Naive thymus-derived CD8-positive, alpha-beta T cell (primary cell): Measurements from ENCODE around the gene SERPINA12. TPM values are rescaled to one million over a fixed set of nuclear protein-coding genes. Genes with fewer than 3 reads are reported as not detected.
"Not testable (repeated sequence)": the region's sequence is repeated elsewhere in the genome, so short reads cannot be mapped to it uniquely, and the experiment has no call there.

ENCODE experiments used
- ATAC-seq, 2 donors: fragments of 150-1000 bp; cut with Tn5 transposase in 1 of 2; sonication (Bioruptor Pico), chemical (Tn5 transposase) in 1 of 2; 1 replicate in 1 of 2; 2 replicates in 1 of 2; pipeline ENCODE4 v1.10.0; 2021; ENCODE audit warnings: mild to moderate bottlenecking in 2 of 2, moderate library complexity in 2 of 2
- POLR2A ChIA-PET: fragments of 350-600 bp; sonication (Branson Sonifier 250); formaldehyde crosslinking; loops from one replicate; lab custom pipeline; 2021; ENCODE audit warnings: antibody characterized with exemption; lab: Charles Lee
- DNase-seq, 10 donors: peaks; one replicate each; pipeline versions ENCODE4 v3.0.0 to v3.0.0-alpha.2; 2020 to 2022
- H3K27ac Mint-ChIP-seq, 10 donors: one replicate each; pipeline ENCODE4 v1.8.0; 2020 to 2022; ENCODE audit warnings: mild to moderate bottlenecking in 10 of 10, mixed read lengths in 10 of 10, moderate library complexity in 4 of 10, inconsistent platforms in 1 of 10
- H3K27me3 Mint-ChIP-seq, 5 donors: one replicate each; pipeline ENCODE4 v1.8.0; 2021 to 2022; ENCODE audit warnings: mixed read lengths in 5 of 5
- H3K36me3 Mint-ChIP-seq, 3 donors: one replicate each; pipeline ENCODE4 v1.8.0; 2020 to 2022; ENCODE audit warnings: mixed read lengths in 3 of 3, mild to moderate bottlenecking in 2 of 3, inconsistent platforms in 1 of 3
- H3K4me1 Mint-ChIP-seq, 4 donors: one replicate each; pipeline ENCODE4 v1.8.0; 2021 to 2022; ENCODE audit warnings: mixed read lengths in 4 of 4
- H3K4me3 Mint-ChIP-seq, 10 donors: one replicate each; pipeline ENCODE4 v1.8.0; 2020 to 2022; ENCODE audit warnings: mild to moderate bottlenecking in 10 of 10, mixed read lengths in 10 of 10, moderate library complexity in 6 of 10, inconsistent platforms in 1 of 10
- H3K9me3 Mint-ChIP-seq, 9 donors: one replicate each; pipeline ENCODE4 v1.8.0; 2020 to 2022; ENCODE audit warnings: mixed read lengths in 9 of 9, mild to moderate bottlenecking in 3 of 9, inconsistent platforms in 1 of 9, moderate library complexity in 1 of 9
- polyA plus RNA-seq, 3 donors: library from polyadenylated mRNA; unstranded; fragments of 300-500 nt; fragmentation: Illumina TruSeq; gene quantifications; one replicate each; pipeline ENCODE4 v1.2.3, GENCODE V29; 2021
- total RNA-seq, 8 experiments: library from RNA in 2 of 8; stranded (reverse) in 2 of 8; gene quantifications; one replicate each; pipeline ENCODE4 v1.2.3 and lab custom pipeline; 2021 to 2026

The SERPINA12 gene
- total and polyA plus RNA-seq, 5 experiments from 2014 or later, result not detected

DNA sequence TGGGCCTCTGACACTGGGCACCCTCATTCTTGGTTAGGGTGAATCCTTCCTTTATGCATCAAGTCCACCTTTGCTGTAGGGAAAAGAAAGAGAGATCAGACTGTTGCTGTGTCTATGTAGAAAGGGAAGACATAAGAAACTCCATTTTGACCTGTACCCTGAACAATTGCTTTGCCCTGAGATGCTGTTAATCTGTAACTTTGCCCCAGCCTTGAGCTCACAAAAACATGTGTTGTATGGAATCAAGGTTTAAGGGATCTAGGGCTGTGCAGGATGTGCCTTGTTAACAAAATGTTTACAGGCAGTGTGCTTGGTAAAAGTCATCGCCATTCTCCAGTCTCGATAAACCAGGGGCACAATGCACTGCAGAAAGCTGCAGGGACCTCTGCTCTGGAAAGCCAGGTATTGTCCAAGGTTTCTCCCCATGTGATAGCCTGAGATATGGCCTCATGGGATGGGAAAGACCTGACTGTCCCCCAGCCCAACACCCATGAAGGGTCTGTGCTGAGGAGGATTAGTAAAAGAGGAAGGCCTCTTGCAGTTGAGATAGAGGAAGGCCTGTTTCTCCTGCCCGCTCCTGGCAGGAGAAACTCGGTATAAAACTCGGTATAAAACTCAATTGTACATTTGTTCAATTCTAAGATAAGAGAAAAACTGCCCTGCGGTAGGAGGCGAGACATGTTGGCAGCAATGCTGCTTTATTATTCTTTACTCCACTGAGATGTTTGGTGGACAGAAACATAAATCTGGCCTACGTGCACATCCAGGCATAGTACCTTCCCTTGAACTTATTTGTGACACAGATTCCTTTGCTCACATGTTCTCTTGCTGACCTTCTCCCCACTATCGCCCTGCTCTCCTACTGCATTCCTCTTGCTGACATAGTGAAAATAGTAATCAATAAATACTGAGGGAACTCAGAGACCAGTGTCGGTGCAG, 26.9 kb downstream of the SERPINA12 start:
- DNase-seq, POLR2A ChIA-PET, H3K27ac Mint-ChIP-seq, H3K4me1 Mint-ChIP-seq, ATAC-seq, H3K4me3 Mint-ChIP-seq: not testable (repeated sequence)
- peaks cover 0 to 32% (median 13%) of the 10 kb centered on the region in 9 donors for H3K9me3 Mint-ChIP-seq
- peaks cover 9 to 47% (median 24%) of the 10 kb centered on the region in 5 donors for H3K27me3 Mint-ChIP-seq
- H3K36me3 Mint-ChIP-seq, result peaks cover 0 to 19% (median 0%) of the 10 kb centered on the region in 3 donors

- Mint-ChIP-seq H3K9me3 (peaks cover 0 to 35% (median 15%) of the 10 kb centered on the region in 9 donors), H3K27ac (no peak overlapping the region), H3K36me3 (peaks cover 0 to 20% (median 0%) of the 10 kb centered on the region in 3 donors), H3K4me3 (no peak overlapping the region), H3K4me1 (peaks cover 0 to 4% (median 0%) of the 10 kb centered on the region in 4 donors), H3K27me3 (peaks cover 9 to 39% (median 25%) of the 10 kb centered on the region in 5 donors)
- DNase-seq (no peak), ATAC-seq (no peak)
- POLR2A ChIA-PET, result no interaction called here
Measured at GRCh38 chr14:94481468-94482131, 27.7 kb downstream of the SERPINA12 start.

DNA sequence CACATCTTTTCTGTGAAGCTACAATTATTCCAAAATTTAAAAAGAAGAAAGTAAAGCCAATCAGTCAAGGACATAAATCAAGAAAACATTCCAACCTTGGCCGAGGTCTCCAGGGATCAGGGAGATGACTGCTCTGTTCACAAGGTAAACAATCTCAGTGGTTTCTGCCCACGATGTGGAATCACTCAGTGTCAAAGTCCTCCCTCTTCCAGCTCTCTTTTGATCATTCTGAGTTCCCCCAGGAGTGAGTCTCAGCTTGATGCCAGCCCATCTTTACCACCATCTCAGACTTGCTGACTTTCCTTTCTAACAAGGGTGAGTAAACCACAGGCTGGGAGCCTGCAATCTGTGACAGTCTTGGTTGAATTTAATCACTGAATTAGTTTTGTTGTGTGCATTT, 28.5 kb downstream of the SERPINA12 start:
- ATAC-seq, result no peak
- Mint-ChIP-seq H3K4me3 (no peak overlapping the region), H3K36me3 (peaks cover 0 to 20% (median 0%) of the 10 kb centered on the region in 3 donors), H3K4me1 (no peaks in the 10 kb centered on the region), H3K27ac (no peak overlapping the region), H3K9me3 (peaks cover 0 to 35% (median 15%) of the 10 kb centered on the region in 9 donors), H3K27me3 (peaks cover 5 to 31% (median 19%) of the 10 kb centered on the region in 5 donors)
- POLR2A ChIA-PET, result no interaction called here
- no peak for DNase-seq

- Mint-ChIP-seq H3K36me3 (peaks cover 0 to 20% (median 0%) of the 10 kb centered on the region in 3 donors), H3K27me3 (peaks cover 0 to 11% (median 3%) of the 10 kb centered on the region in 5 donors), H3K27ac (no peak overlapping the region), H3K9me3 (peaks cover 0 to 35% (median 15%) of the 10 kb centered on the region in 9 donors), H3K4me3 (no peak overlapping the region), H3K4me1 (no peaks in the 10 kb centered on the region)
- DNase-seq (no peak), ATAC-seq (no peak)
- POLR2A ChIA-PET, result no interaction called here
Measured at GRCh38 chr14:94478420-94478819, 30.8 kb downstream of the SERPINA12 start.

DNA sequence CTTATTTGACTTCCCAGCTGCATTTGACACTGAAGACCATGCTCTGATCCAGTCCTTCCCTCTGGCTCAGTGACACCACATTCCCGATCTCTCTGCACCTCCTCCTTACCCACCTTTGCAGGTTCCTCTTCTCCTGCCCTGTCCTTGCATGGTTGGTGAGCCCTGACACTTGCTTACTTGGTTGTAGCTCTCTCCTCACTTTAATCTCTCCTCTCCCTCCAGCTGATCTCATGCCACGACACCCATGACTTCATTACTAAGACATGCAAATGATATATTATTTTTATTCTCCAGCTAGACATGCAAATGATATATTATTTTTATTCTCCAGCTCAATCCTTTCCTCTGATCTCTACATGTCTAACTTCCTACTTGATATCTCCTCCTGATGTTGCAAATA, 33.2 kb downstream of the SERPINA12 start, which contains the start of gene SERPINA9:
Gene SERPINA9 (minus strand): TSS at position 175 of the 400 bp plus-strand sequence. CDS start 6,357 bp downstream, outside the sequence.
- H3K27me3 Mint-ChIP-seq, result peaks cover 0 to 17% (median 14%) of the 10 kb centered on the region in 5 donors
- no peaks in the 10 kb centered on the region for H3K4me1 Mint-ChIP-seq

DNA sequence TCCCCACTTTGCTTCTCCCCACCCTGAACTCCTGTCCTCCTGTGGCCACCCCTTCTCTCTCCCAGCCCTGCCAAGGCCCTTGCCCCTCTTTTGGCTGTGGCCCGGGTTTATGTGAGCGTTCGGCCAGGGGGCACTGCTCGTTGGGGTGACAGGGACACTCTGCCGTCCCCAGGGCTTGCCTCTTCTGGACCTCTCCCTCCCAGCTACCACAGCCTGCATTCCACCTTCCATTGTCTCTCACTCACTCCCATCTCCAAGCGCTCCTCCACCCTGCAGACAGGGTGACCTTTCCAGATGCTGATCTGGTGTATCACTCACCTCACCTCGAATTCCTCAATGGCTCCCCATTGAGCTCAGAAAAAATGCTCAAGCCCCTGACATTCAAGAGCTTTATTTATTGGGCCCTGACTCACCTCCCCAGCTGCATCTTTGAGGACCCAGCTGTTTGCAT, 34.7 kb downstream of the SERPINA12 start:
- H3K4me1 Mint-ChIP-seq, result no peaks in the 10 kb centered on the region

More for the DNA sequence above, 33.2 kb downstream of the SERPINA12 start, which contains the start of gene SERPINA9:
- H3K36me3 Mint-ChIP-seq, result peaks cover 0 to 20% (median 0%) of the 10 kb centered on the region in 3 donors
- no peak for DNase-seq
- H3K27ac Mint-ChIP-seq, result no peak within 1 kb of the TSS
- no peak within 1 kb of the TSS for H3K4me3 Mint-ChIP-seq
- POLR2A ChIA-PET, result no interaction called here
- no peak for ATAC-seq
- H3K9me3 Mint-ChIP-seq, result peaks cover 0 to 34% (median 15%) of the 10 kb centered on the region in 9 donors

DNA sequence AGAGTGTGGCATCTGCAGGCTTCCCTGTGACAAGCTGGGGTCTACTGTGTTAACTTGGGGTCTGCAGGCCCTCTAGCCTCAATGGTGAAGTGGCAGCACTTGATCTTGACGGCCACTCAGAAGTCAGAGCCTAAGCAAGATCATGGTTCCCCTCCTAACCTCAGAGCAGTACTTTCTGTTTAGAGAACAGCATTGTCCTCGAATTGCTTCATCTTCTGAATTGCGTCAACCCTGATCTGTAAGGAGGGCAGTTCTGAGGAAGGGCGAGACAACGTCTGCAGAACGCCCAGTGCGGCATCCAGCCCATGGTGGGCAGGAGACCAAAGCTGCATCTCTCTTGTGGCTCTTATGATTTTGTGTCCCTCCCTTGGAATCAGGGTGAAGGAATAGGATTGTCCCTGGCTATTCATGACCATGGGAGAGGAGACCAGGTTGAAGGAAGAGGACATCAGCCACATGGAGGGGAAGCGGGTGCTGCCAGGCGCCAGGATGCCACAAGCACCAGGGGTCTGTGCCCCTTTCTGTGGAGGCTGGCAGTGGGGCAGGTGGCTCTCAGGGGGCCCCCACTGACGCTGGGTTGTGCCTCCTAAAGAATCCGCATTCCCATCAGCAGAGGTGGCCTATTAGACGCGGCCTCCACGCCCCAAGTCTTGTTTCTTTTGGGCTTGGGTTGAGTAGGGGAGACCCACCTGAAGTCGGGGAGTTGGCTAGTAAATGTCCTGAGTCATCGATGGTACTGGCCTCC, 35.4 kb downstream of the SERPINA12 start:
- Mint-ChIP-seq H3K27me3 (peaks cover 0 to 21% (median 11%) of the 10 kb centered on the region in 5 donors), H3K4me1 (no peaks in the 10 kb centered on the region), H3K4me3 (no peak overlapping the region), H3K27ac (no peak overlapping the region), H3K9me3 (peaks cover 0 to 17% (median 12%) of the 10 kb centered on the region in 9 donors), H3K36me3 (peaks cover 0 to 13% (median 0%) of the 10 kb centered on the region in 3 donors)
- POLR2A ChIA-PET, result no interaction called here
- DNase-seq (no peak), ATAC-seq (no peak)

More for the DNA sequence above, 34.7 kb downstream of the SERPINA12 start:
- peaks cover 0 to 19% (median 0%) of the 10 kb centered on the region in 3 donors for H3K36me3 Mint-ChIP-seq
- no peak overlapping the region for H3K4me3 Mint-ChIP-seq
- H3K27me3 Mint-ChIP-seq, result peaks cover 0 to 17% (median 11%) of the 10 kb centered on the region in 5 donors
- no peak overlapping the region for H3K27ac Mint-ChIP-seq
- POLR2A ChIA-PET, result no interaction called here
- DNase-seq, result no peak
- peaks cover 0 to 25% (median 15%) of the 10 kb centered on the region in 9 donors for H3K9me3 Mint-ChIP-seq
- no peak for ATAC-seq

DNA sequence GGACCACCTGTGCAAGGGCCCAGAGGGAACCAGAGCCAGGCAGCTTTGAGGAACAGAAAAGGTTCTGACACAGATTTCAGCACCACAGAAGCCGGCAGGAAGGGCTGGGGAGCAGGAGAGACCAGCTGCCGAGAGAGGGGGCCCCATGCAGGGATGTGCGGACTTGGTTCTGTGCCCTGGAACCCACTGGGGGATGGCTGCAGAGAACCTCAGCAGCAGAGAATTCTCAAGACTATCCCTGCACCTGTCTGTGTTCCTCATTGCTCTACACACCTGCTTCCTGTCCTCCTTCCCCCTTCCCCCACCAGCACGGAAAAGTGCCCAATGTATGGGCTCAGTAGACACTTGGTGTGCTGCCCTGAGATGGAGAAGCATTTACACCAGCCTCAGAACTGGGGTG, 36.4 kb downstream of the SERPINA12 start:
- Mint-ChIP-seq H3K27me3 (peaks cover 3 to 26% (median 14%) of the 10 kb centered on the region in 5 donors), H3K36me3 (peaks cover 0 to 6% (median 0%) of the 10 kb centered on the region in 3 donors), H3K9me3 (peaks cover 0 to 7% (median 3%) of the 10 kb centered on the region in 9 donors), H3K4me3 (no peak overlapping the region), H3K27ac (no peak overlapping the region), H3K4me1 (no peaks in the 10 kb centered on the region)
- POLR2A ChIA-PET, result no interaction called here
- no peak for ATAC-seq
- DNase-seq, result no peak

DNA sequence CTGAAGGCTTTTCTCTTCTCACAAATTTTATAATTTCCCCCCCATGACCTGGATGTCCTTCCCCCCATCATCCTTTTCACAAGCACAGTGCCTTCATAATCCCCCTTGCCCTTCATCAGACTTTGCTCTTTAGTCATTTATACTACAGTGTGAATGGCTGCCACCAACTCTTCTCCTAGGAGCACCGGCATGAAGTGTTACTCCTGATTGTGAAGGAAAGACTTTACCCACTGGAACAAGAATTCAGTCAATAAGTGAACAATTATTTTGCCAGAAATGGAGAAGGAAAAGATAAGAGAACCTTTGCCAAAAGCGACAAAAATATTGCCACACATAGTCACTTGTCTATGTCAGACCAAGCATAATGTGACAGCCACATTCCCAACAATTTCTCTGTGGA, 38.2 kb downstream of the SERPINA12 start:
- no peak for ATAC-seq
- H3K4me3 Mint-ChIP-seq, result no peak overlapping the region
- H3K36me3 Mint-ChIP-seq, result peaks cover 0 to 5% (median 0%) of the 10 kb centered on the region in 3 donors
- peaks cover 0 to 17% (median 5%) of the 10 kb centered on the region in 9 donors for H3K9me3 Mint-ChIP-seq
- H3K27me3 Mint-ChIP-seq, result peaks cover 10 to 37% (median 18%) of the 10 kb centered on the region in 5 donors
- no peaks in the 10 kb centered on the region for H3K4me1 Mint-ChIP-seq
- POLR2A ChIA-PET, result no interaction called here
- DNase-seq, result no peak
- H3K27ac Mint-ChIP-seq, result no peak overlapping the region

DNA sequence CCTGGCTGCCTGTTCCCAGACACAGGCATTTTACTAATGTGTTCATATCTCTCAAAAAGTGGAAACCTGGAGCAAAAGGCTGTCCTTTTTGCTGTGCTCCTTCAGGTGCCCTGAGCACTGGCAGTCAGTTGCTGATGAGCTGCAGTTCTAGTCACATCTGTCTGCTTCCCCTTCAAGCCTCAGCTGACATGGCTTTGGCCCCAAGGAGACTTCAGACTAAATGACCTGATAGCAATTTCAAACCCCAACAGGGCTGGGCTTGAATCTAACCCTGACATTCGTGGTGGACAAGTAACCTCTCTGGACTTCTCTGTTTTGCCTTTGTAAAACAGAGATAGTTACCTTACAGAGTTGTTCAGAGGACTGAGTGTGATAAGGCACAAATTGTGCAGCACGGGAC, 39.0 kb downstream of the SERPINA12 start:
- Mint-ChIP-seq H3K27me3 (peaks cover 10 to 40% (median 19%) of the 10 kb centered on the region in 5 donors), H3K9me3 (peaks cover 0 to 22% (median 8%) of the 10 kb centered on the region in 9 donors), H3K27ac (no peak overlapping the region), H3K4me1 (no peaks in the 10 kb centered on the region), H3K36me3 (peaks cover 0 to 7% (median 0%) of the 10 kb centered on the region in 3 donors), H3K4me3 (no peak overlapping the region)
- ATAC-seq, result no peak
- POLR2A ChIA-PET, result no interaction called here
- DNase-seq, result no peak

DNA sequence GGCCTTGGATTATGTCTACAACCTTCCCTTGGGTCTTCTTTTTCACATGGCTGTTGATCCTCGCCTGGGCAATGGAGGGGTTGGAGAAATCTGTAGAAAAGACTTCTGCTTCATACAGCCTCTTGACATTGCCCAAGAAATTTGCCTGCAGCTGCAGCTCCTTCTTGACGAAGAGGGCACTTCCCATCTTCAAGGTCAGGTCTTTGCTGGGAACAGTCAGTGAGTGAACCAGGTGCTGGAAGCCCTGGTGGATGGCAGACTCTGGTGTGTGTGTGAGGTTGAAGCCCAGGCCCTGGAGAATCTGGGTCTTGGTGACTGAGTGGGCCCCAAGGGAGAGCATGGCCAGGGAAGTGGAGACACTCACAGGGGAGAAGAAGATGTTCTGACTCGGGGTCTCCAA, 40.0 kb downstream of the SERPINA12 start:
- no peak for DNase-seq
- ATAC-seq, result no peak
- POLR2A ChIA-PET, result no interaction called here
- H3K27ac Mint-ChIP-seq, result no peak overlapping the region
- no peaks in the 10 kb centered on the region for H3K4me1 Mint-ChIP-seq
- H3K36me3 Mint-ChIP-seq, result peaks cover 0 to 7% (median 0%) of the 10 kb centered on the region in 3 donors
- no peak overlapping the region for H3K4me3 Mint-ChIP-seq
- peaks cover 10 to 40% (median 19%) of the 10 kb centered on the region in 5 donors for H3K27me3 Mint-ChIP-seq
- peaks cover 0 to 22% (median 10%) of the 10 kb centered on the region in 9 donors for H3K9me3 Mint-ChIP-seq
